ENCODE results near the gene PRLHR.

DNA sequence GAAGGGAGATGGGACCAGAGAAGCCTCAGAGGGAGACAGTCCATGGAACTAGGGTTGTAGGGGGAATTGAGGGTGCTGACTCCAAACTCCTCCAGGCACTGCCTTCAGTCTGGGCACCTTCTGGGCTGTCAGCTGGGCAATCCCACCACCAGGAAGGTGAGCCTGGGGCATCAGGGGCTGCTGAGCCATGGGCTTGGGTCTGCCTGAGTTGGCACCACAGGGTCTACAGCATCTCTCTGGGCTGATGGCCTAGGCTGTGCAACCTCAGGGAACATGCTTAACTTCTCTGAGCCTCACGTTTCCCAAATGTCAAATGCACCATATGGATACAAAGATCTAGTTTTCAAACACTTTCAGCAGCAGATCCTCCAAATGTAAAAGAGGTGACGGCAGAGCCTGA lies 46.8 kb upstream of the PRLHR start:
- TF ChIP-seq EZH2phosphoT487 (IDR thresholded peaks at IDR 0.05; ENCODE audit: borderline replicate concordance, low read length) = no peak
- TF ChIP-seq, protein P1, sequence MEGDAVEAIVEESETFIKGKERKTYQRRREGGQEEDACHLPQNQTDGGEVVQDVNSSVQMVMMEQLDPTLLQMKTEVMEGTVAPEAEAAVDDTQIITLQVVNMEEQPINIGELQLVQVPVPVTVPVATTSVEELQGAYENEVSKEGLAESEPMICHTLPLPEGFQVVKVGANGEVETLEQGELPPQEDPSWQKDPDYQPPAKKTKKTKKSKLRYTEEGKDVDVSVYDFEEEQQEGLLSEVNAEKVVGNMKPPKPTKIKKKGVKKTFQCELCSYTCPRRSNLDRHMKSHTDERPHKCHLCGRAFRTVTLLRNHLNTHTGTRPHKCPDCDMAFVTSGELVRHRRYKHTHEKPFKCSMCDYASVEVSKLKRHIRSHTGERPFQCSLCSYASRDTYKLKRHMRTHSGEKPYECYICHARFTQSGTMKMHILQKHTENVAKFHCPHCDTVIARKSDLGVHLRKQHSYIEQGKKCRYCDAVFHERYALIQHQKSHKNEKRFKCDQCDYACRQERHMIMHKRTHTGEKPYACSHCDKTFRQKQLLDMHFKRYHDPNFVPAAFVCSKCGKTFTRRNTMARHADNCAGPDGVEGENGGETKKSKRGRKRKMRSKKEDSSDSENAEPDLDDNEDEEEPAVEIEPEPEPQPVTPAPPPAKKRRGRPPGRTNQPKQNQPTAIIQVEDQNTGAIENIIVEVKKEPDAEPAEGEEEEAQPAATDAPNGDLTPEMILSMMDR (IDR thresholded peaks at IDR 0.05; ENCODE audit: low read depth, low read length, poor library complexity, severe bottlenecking) = no peak

All from DOHH2 (cell line).